NCI-H82 treated with DMSO at 0.1 percent for 48 hours (cell line): ENCODE data around the gene THOC7.

Experiments
- DNase-seq: peaks from one replicate; lab custom pipeline; 2025; ENCODE audit not compliant: unreplicated experiment; lab: John Stamatoyannopoulos, UW

THOC7 gene

DNA sequence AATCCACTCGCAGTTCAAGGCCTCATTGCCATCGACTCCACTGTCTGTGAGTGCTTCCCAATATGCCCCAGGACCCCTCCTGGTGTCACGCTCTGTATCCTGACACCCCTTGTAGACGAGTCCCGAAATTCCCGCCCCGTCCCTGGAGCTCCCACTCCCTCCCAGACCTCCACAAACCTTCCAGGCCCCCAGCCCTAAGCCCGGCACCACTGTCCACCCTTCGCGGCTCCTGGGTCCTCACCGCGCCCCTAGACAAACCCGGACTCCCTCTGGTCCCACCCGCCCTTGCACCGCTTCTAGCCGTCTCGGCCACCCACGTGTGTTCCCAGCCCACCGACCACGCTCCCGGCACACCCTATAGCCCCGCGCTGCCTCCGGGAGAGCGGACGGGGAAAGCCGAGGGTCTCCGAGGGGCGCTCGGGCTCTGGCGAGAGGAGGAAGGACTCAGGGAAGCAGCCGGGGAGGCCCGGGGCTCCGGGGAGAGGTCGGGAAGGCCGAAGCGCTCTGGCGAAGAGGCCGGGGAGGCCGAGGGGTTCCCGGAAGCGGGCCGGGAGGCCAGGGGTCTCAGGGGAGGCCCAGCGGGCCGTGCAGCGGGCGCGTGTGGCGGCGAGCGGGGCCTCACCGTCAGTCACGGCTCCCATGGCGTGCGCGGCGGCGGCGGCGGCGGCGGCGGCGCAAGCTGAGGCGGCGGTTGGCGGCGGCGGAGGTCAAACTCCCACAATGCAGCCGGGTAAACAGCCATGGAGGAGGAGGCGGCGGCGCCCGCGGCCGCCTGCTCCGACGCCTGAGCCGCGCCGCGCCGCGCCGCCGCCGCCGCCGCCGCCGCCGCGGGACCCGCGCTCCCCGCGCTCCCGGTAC lies at the start of gene THOC7, which contains the start of gene ATXN7:
Gene THOC7, minus strand, starts transcription at position 656 of the 858 bp plus-strand sequence. Its CDS starts 15 bp downstream, at position 641.
Gene ATXN7, plus strand, starts transcription at position 718 of the 858 bp plus-strand sequence. CDS start 48,732 bp downstream, outside the sequence.
- no peak for DNase-seq

DNA sequence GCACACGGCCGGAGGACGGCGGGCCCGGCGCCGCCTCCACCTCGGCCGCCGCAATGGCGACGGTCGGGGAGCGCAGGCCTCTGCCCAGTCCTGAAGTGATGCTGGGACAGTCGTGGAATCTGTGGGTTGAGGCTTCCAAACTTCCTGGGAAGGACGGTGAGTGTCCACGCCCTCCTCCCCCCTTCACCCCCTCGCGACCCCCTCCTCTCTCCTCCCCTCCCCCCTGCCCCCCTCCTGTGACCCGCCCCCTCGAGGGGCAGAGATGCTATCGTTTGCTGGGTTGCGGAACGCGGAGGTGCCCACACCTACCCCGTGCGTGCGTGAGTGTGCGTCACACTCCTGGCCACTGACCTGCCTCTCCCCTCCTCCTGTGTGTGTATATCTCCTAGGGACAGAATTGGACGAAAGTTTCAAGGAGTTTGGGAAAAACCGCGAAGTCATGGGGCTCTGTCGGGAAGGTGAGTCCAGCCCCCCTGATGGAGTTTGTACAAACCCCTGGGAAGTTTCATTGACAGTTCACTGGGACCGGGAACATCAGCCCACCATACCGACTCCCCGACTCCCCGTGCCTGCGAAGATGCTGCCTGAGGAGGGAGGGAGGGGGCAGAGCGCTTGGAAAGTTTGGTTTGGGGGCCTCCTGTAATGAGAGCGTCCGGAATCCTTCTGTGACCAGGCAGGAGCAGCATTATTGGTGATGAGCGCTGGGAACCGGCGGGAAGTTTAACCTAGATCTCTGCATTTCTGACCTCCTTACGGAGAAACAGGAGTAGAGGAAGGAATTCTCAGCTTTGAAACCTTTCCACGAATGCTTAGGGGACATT lies 49.4 kb upstream of the THOC7 start:
- no peak for DNase-seq

DNA sequence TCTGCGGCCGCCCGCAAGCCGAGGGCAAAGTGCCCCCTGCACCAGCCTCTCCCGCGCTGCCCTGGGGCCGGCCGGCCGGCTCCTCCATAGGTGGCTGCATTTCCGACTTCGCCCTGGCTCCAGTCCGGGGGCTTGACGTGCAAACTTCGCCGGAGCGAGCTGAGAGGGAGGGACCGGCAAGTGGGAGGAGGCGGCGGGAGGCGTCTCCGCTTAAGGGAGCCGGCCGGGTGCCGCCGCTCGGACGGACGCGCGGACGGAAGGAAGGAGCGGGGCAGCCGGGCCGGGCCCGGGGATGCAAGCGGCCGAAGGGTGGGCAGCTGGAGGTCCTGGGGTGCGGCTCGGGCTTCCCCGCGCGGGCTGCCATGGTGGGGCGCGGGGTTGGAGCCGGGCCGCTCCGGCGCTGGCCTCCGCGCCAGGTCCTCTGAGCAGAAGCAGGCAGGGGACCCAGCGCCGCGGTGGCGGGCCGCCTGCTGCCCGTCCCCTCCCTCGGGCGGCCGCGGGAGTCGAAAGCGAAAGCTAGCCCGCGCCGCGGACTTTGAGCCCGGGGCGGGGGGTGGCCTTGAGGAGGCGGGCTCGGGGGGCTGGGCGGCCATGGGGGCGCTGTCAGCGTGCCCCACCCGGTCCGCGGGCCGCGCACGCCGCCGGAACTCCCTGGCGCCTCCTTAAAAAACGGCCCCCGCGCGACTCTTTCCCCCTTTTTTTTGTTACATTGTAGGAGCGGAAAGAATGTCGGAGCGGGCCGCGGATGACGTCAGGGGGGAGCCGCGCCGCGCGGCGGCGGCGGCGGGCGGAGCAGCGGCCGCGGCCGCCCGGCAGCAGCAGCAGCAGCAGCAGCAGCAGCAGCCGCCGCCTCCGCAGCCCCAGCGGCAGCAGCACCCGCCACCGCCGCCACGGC lies 48.5 kb upstream of the THOC7 start, which contains the start of gene SCAANT1:
Gene SCAANT1, minus strand, starts transcription at position 511 of the 895 bp plus-strand sequence.
- peak; percentile 9 for DNase-seq

DNA sequence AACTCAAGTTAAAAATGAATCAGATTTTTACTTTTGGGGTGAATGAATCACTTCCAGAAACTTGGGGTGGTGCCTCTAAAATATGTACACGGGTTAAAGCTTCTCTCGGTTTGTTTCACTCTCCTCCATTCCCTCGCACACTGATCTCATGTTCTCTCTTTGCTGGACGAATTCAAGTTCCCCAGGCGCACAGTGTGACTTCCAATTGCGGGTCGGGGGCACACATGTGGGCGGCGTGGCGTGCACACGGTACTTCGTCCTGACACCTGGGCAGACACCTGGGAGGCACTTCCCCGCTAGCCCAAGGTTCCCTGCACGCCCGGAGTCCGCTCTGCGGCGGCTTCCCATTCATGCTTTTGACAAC lies 47.9 kb upstream of the THOC7 start:
- no peak for DNase-seq

DNA sequence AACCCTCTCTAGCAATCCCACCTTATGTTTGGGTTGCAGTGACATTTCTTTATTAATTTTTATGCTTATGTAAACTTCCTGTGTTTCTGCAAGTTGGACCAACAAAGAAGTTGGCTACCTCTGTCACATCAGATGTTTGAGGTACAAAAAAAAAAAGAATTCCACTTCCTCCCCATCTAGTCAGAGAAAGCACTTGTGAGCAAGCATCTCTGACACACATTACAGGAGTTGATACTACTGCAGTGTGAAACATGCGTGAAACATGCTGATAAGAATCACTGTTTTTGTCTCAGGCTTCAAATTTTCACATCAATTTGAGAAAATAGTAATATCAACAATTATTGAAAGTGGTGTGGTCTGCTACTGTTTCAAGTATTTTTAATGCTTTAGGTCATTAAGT lies 47.3 kb upstream of the THOC7 start:
- no peak for DNase-seq

DNA sequence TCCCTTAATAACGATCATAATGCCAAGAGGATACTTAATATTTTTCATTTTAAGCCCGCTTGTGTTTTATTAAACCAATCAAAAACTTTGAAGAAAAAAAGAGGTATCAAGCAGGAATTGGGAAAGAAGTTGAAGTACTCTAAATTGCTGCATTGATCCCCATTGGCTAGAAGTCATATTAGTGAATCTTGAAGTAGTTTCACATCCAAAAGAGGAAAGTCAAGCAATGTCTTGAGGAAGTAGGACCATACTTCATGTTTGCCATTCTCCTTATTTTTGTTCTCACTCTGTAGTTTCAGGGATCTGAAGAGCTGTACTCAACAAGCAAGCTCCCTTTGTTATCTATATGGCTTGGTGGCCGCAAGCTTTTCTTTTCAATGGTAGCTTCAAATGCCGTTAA lies 46.4 kb upstream of the THOC7 start:
- DNase-seq: no peak

DNA sequence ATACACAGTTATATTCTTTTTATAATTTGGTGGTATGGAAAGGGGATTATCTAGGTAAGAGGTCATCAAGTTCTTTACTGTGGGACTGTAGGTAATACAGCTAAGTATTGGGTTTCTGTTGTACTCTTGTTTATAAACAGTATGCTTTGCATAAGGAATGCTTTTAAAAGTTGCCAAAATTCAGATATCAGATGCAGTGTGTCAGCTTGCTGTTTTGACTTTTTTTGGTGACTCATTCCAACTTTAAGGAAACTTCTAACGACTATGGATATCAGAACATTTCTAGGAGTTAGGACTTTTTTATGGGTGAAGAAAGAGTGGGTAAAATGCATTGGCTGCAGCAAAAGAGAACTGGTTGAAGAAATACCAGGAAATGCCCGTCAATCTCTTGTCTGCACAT lies 45.8 kb upstream of the THOC7 start:
- DNase-seq: no peak

DNA sequence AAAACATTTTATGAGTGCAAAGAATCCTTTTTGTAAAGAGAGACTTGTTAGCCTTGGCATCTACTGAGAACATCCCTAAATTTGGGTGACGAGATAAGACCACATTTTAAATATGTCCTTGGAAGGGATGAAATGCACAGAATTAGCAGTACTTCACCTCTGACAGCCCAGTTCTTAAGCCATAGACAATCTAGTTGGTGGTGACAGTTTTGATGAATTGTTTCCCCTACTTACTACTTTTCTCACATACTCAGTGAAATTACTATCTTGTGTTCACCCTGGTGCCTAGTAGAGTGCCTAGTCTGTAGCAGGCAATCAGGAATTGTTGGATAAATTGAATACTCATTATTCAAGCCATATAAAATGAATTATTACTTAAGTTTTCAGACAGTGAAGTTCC lies 45.2 kb upstream of the THOC7 start:
- DNase-seq: no peak

DNA sequence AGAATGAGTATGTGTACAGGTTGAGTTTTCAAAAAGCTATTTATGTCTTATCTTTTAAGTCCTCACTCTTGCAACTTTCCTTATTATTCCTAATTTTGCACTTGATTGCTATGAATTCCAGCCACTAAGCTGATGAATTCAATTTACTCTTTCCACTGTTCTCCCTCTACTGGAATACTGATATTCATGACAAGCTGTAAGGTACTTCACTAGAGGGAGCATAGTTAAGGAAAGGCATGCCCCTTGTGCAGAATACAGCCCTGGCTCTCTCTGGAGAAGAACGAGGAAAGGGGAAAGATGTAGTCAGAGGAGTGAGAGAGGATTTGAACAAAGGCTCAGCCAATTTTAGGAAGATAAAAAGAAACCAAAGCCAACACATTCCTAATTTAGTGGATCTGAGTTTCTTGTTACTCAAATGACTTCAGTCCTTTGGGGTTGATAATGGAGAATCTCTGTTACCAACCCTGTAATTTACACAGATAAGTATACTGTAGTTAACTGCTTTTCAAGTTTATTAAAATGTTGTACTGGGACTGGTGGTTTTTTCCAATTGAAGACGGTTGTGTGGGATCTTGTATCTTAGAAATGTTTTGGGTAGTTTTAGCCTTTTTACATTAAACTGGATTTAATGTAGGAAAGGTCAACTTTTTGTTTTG lies 44.6 kb upstream of the THOC7 start:
- DNase-seq: no peak

DNA sequence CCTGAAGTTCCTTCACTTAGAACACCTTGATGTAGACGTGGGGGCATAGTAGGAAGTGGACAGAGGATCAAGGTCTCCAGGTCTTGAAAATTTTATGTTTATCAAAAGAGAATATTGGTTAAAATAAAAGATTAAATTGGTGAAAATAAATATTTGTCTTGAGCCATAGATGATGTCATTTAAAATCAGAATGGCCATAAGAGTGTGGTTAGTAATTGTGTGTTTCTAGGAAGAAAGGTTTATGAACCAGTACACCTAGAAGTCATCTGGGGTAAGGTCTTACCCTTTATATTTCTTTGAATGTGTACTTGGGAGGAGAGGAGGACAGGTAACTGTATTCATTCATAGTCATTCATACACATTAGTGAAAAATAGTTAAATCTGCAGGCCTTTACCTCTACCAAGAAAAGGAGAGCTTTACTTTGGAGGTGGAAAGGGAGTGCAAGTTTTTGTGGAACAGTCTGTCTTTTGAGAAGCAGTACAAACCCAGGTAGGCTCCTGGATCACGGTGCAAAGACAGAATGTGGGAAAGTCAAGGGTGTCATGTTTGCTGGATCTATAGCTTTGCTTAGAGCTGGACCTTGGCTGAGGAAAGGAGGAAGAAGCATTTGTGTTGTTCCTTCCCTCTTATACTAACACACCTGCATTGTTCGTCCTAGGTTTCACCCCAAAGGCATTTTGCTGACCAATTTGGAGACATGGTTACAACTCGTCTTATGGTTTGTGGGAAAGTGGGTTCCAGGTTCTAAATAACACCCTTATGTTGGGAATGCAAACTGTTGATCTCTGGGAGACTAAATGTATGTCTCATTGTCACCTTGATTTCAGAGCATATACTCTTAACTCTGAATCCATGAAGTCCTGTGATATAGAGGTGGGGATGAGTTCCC lies 42.4 kb upstream of the THOC7 start:
- DNase-seq: no peak

DNA sequence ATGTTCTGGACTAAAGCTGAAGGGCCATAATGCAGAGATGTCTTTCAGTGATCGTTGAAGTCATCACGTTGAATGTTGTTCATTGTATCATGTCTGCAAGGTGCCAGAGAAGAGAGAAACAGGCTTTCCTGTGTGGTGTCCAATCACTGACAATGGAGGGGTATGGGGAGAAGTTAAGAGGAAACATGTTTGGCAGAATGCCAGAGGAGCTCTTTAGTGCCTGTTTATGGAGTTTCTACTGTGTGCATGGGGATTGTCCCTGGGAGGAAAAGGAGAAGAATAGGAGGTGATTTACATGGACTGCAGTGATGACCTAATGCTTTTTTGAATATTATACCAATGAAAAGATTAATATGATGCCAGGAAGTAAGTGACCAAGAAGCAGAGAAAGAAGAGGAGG lies 36.9 kb upstream of the THOC7 start:
- peak; percentile 40 for DNase-seq

DNA sequence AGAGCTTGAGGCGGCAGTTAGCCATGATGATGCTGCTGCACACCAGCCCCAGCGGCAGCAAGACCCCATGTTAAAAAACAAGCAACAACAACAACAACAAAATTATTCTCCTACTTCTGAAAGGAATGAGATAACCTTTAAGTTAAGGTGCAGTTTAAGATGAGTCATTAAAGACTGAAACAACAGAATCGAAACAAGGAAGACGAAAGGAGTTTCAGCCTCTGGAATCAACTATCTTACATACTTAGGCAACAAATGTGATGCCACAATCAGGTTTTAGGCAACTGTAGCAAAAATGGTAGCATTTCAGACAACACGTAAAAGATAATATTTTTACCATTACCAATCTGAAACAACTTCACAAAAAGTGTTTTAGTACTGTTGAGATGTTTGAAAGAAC lies 36.4 kb upstream of the THOC7 start:
- no peak for DNase-seq

DNA sequence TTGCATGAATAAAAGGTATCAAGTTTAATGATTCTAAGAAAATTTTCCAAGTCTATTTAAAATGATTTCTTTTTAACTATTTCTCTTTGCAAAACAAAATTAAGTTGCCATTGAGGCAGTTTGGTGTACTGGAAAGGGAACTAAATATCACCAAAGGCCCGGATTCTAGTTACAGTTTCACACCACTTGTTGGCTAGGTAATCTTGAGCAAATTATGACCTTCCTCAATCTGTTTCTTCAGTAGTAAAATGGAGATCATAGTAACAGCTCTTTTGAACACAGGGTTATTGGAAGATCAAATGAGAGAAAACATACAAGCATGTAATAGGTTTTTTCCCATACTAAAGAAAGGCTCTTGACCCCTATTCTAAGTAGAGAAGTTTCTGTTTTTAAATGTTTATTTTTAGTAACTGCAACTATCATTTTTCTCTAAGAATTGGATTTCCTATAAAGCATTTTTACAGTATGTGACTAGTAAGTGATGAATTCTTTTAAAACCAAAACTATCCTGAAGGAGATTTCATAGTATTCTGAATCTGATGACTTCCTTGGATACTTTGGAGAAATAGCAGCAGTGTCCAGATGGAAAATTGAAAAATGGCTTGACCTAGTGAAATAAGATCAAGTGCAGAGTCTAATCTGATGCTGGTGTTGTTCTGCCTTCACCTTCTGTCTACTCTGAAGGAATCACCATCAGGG lies 32.9 kb upstream of the THOC7 start:
- peak; percentile 46 for DNase-seq

DNA sequence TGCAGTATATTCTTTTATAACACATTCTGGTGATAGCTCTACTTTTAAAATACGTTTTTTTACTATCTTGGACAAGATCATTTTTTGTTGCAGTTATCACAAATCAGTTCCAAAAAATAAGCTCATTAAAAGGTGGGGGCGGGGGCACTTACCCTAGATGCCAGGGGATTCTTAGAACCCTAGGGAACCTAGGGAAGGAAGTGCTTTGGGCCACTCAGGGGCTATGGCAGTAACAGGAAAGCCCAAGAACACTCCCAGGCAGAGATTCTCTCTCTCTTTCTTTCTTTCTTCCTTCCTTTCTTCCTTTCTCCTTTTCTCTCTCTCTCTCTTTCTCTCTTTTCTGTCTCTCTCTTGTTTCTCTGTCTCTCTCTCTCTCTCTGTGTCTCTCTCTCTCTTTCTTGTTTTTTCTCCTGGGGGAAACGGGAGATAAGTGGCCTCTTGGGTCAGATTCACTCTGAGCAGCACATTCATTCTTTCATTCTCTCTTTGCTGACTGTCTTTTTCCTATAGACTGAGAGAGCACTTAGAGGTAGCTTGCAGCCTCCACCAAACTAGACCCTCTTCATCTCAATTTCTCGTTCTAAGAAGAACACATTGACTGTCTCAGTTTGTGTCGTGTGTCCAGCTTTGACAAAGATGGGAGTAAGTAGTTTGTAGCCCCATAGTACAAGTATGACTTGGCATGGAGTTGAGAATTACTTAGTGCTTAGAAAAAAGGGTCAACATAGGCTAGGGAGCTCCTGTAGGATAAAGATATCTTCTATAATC lies 32.0 kb upstream of the THOC7 start:
- no peak for DNase-seq

DNA sequence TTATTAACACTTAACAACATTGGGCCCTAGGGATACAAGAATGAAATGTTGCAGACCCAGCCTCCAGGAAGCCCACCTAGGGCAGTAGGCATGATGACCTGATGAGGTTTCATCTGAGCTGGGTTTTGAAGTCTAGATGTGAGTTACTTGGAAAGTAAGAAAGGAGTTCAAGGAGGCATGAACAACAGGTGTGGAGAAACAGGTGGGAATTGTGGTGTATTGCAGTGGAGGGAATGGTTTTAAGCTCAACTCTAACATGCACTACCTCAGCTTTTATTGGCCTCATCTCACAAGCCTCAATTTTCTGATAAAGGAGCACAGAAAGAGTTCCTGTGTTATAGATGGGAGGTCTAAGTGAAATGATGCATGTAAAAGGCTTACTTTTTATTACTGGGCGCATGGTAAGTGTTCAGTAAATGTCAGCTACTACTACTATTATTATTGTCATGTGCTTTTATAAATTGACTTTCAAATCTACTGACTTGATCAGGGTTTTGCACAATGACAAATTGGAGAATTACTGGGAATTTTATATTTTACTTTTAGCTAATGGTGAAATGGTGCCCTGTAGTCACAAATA lies 29.3 kb upstream of the THOC7 start:
- DNase-seq: no peak

DNA sequence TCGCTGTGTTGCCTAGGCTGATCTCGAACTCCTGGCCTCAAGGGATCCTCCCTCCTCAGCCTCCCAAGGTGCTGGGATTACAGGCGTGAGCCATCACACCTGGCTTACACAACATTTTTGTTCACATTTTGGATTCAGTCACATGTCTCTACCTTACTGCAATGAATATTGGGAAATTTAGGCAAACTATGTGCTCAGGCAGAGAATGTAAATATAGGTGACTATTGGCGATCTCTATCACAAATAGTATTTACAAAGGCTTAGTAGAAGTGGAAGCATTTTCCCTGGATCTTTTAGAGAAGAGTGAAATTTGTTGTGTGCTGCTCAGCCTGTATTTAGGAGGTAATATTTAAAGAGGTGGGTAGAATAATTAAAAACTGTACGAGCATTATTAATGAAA lies 27.9 kb upstream of the THOC7 start:
- no peak for DNase-seq

DNA sequence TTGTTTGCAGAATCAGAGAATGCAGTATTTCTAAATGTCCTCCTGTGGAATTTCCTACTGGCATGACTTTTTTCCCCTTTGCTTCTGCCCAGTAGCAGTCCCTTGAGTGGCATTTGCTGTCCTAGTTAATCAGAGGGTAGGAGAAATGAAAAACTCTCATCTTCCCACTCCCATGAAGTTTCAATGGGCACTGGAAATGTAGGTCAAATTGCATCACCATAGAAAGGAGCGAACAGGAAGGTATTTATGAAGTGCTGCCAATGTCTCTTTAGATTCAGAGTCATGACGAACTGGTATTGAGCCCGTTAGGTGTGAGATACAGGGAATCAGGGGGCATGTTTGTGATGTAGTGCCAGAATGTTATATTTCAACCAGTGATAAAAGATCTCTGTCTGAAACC lies 23.3 kb upstream of the THOC7 start:
- no peak for DNase-seq

DNA sequence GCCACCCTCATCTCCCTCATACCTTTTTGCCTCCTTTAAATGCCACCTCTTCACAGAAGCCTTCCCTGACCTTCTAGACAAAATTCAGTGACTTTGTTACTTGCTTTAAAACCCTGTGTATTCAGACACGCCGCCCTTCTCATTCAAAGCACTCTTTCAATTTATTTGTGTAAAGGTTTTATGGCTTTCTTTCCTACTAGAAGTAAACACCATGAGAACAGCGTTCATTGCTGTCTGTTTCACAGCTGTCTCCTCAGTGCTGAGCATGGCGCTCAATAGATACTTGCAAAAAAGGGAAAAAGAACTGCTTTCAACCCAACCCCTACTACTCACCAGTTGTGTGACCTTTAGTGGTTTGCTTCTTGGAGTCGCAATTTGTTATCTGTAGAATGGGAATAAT lies 17.0 kb upstream of the THOC7 start:
- DNase-seq: no peak
